Endodermal cell (in vitro differentiated cells): Measurements from ENCODE around the gene POMT1. TPM values are rescaled to one million over a fixed set of nuclear protein-coding genes. Genes with fewer than 3 reads are reported as not detected.
A peak's percentile ranks its signal among the peaks of the same experiment; 100 is the strongest.

Experiments
- DNase-seq: peaks from one replicate; pipeline ENCODE4 v3.0.0-alpha.2; 2017
- H3K27ac ChIP-seq: 2 replicates; pipeline ENCODE4 v1.5.1; 2013; ENCODE audit warnings: mild to moderate bottlenecking, low read depth, low read length, moderate library complexity
- H3K27me3 ChIP-seq: 2 replicates; pipeline ENCODE4 v1.6.1; 2013; ENCODE audit warnings: mild to moderate bottlenecking, low read length, moderate library complexity; ENCODE audit not compliant: insufficient read depth, control insufficient read depth, poor library complexity, severe bottlenecking
- H3K36me3 ChIP-seq: 2 replicates; pipeline ENCODE4 v1.7.0; 2013; ENCODE audit warnings: mild to moderate bottlenecking, low read length, moderate library complexity; ENCODE audit not compliant: control insufficient read depth, insufficient read depth
- H3K4me1 ChIP-seq: one replicate; pipeline ENCODE4 v1.7.0; 2013; ENCODE audit warnings: low read length; ENCODE audit not compliant: control insufficient read depth, insufficient read depth
- H3K4me3 ChIP-seq: 2 replicates; pipeline ENCODE4 v1.5.1; 2013; ENCODE audit warnings: mild to moderate bottlenecking, low read length, moderate library complexity
- H3K9ac ChIP-seq: 2 replicates; pipeline ENCODE4 v1.6.1; 2013; ENCODE audit warnings: mild to moderate bottlenecking, low read length, moderate library complexity; ENCODE audit not compliant: poor library complexity, severe bottlenecking; ENCODE audit errors: extremely low read depth
- H3K9me3 ChIP-seq: 2 replicates; pipeline ENCODE4 v1.6.1; 2013; ENCODE audit warnings: mild to moderate bottlenecking, low read length, moderate library complexity; ENCODE audit not compliant: control insufficient read depth
- H3K27ac Mint-ChIP-seq: 2 replicates; pipeline ENCODE4 v1.8.0; 2020; ENCODE audit warnings: mixed read lengths
- H3K27me3 Mint-ChIP-seq: 2 replicates; pipeline ENCODE4 v1.8.0; 2021; ENCODE audit warnings: mild to moderate bottlenecking, mixed read lengths; ENCODE audit not compliant: insufficient read depth
- H3K36me3 Mint-ChIP-seq: 2 replicates; pipeline ENCODE4 v1.8.0; 2020; ENCODE audit warnings: low read depth, mixed read lengths
- H3K4me1 Mint-ChIP-seq: 2 replicates; pipeline ENCODE4 v1.8.0; 2020; ENCODE audit warnings: mixed read lengths
- H3K4me3 Mint-ChIP-seq: 2 replicates; pipeline ENCODE4 v1.8.0; 2020; ENCODE audit warnings: mild to moderate bottlenecking, moderate library complexity, mixed read lengths
- H3K9me3 Mint-ChIP-seq: 2 replicates; pipeline ENCODE4 v1.8.0; 2020; ENCODE audit warnings: mild to moderate bottlenecking, mixed read lengths
- CTCF ChIP-seq: fragments of 200-600 bp; sonication (generic); conservative IDR thresholded peaks from 2 replicates; pipeline ENCODE4 v1.5.0; 2021; ENCODE audit warnings: antibody characterized with exemption, mild to moderate bottlenecking
- WGBS, 2 experiments: methylation state at CpG; one replicate each; pipeline versions ENCODE4 v1.1.5 to v1.1.7; 2013; ENCODE audit warnings: missing lambda C conversion rate in 2 of 2, mixed read lengths in 1 of 2; ENCODE audit not compliant: insufficient coverage in 1 of 2, insufficient read length in 1 of 2; 5-methylcytosine and 5-hydroxymethylcytosine counted together
- total RNA-seq, 2 donors: library from RNA; stranded (reverse); fragmentation: NEBNext Ultra II Directional in 1 of 2; extraction: Animal tissue kit (Norgen Biotek cat#: 25700) in 1 of 2; gene quantifications; 2 replicates in 1 of 2; 3 replicates in 1 of 2; pipeline ENCODE4 v1.2.1, GENCODE V29; 2021

POMT1 gene
- total RNA-seq, 2 donors from 2014 or later = 42.3 to 53.8 TPM

- Mint-ChIP-seq H3K4me3 (no peak overlapping the region), H3K4me1 (peaks cover 6% of the 10 kb centered on the region), H3K27ac (no peak overlapping the region), H3K9me3 (no peaks in the 10 kb centered on the region), H3K27me3 (no peaks in the 10 kb centered on the region), H3K36me3 (peaks cover 34% of the 10 kb centered on the region)
- DNase-seq = no peak
- no peaks in the 10 kb centered on the region for H3K9me3 ChIP-seq
- no peak for TF ChIP-seq CTCF
- H3K4me3 ChIP-seq = no peak overlapping the region
- peaks cover 5% of the 10 kb centered on the region for H3K4me1 ChIP-seq
- H3K27me3 ChIP-seq = no peaks in the 10 kb centered on the region
- H3K36me3 ChIP-seq = peaks cover 37% of the 10 kb centered on the region
- 93 to 96% methylated on average over 6 to 7 of the region's 7 CpGs for WGBS, 2 experiments
- H3K9ac ChIP-seq = no peak overlapping the region
- no peak overlapping the region for H3K27ac ChIP-seq
These were observed 25.5 kb downstream of the POMT1 start for GRCh38 chr9:131528186-131528585.

- DNase-seq = no peak
- peaks cover 36% of the 10 kb centered on the region for H3K36me3 ChIP-seq
- Mint-ChIP-seq H3K9me3 (no peaks in the 10 kb centered on the region), H3K4me3 (no peak overlapping the region), H3K36me3 (peaks cover 34% of the 10 kb centered on the region), H3K27ac (no peak overlapping the region), H3K4me1 (peaks cover 6% of the 10 kb centered on the region), H3K27me3 (no peaks in the 10 kb centered on the region)
- H3K27ac ChIP-seq = no peak overlapping the region
- H3K27me3 ChIP-seq = no peaks in the 10 kb centered on the region
- no peak overlapping the region for H3K4me3 ChIP-seq
- no peak for TF ChIP-seq CTCF
- H3K9ac ChIP-seq = no peak overlapping the region
- peaks cover 5% of the 10 kb centered on the region for H3K4me1 ChIP-seq
- no peaks in the 10 kb centered on the region for H3K9me3 ChIP-seq
- WGBS, 2 experiments = 95% methylated on average over 32 to 35 of the region's 35 CpGs
These were observed 26.3 kb downstream of the POMT1 start for GRCh38 chr9:131528886-131529505.

DNA sequence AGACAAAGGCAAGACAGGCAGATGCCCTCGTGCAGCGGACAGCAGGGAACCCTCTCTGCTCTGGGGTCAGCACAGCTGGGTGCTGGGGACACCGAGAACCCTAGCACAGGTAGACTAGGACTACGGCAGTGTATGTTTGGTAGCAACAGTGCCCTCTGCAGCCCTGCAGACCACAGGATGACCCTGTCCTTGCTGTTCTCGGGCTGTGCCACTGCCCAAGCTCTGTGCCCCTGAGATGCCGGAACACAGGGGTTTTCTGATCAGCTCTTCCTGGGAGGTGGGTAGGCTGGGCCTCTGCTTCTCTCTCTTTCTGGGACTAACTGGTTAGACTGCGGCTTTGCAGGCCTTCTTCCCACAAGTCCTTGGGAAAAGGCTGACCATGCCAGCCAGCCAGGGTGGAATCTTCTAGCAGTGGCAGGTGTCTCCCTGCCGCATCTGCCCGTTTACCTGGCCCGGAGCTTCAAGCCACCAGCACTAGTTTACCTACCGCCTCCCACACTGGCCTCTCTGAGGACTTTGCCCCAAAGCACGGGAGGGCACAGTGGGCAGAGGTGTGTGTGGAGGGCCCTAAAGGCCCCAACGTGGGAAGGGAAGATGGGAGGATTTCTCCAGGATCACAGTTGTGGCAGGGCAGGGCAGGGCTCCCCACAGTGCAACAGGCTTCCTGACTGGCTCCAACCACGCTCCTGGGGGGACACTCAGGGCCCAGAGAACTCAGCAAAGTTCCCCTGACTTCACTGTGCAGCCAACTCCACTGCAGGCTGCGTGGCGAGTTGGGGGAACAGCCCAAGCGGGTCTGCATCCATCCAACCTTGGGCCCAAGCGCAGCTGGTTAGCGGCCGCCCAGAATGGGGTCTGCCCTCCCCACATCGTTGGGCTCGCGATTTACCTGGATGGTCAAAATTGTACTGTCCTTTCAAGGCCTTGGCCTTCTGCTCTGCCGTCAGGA is 27.2 kb downstream of the POMT1 start:
- H3K4me3 Mint-ChIP-seq = peak overlapping the region; percentile 76
- Histone ChIP-seq H3K9ac (peak overlapping the region; percentile 56), H3K9me3 (no peaks in the 10 kb centered on the region), H3K27me3 (no peaks in the 10 kb centered on the region), H3K36me3 (peaks cover 36% of the 10 kb centered on the region), H3K27ac (no peak overlapping the region), H3K4me3 (peak overlapping the region; percentile 85), H3K4me1 (peaks cover 5% of the 10 kb centered on the region)
- peaks cover 10% of the 10 kb centered on the region for H3K4me1 Mint-ChIP-seq
- TF ChIP-seq CTCF = peak; percentile 35
- peaks cover 30% of the 10 kb centered on the region for H3K36me3 Mint-ChIP-seq
- DNase-seq = no peak
- H3K27me3 Mint-ChIP-seq = no peaks in the 10 kb centered on the region
- WGBS, 2 experiments = 69 to 70% methylated on average over 19 to 24 of the region's 24 CpGs
- H3K27ac Mint-ChIP-seq = peak overlapping the region; percentile 76
- no peaks in the 10 kb centered on the region for H3K9me3 Mint-ChIP-seq
